Fibroblast of skin of right biceps (primary cell): ENCODE measurements around the gene SCAMP1.

Experiments used
- DNase-seq: peaks from one replicate; pipeline ENCODE4 v3.0.0-alpha.2; 2013

The SCAMP1 gene

DNA sequence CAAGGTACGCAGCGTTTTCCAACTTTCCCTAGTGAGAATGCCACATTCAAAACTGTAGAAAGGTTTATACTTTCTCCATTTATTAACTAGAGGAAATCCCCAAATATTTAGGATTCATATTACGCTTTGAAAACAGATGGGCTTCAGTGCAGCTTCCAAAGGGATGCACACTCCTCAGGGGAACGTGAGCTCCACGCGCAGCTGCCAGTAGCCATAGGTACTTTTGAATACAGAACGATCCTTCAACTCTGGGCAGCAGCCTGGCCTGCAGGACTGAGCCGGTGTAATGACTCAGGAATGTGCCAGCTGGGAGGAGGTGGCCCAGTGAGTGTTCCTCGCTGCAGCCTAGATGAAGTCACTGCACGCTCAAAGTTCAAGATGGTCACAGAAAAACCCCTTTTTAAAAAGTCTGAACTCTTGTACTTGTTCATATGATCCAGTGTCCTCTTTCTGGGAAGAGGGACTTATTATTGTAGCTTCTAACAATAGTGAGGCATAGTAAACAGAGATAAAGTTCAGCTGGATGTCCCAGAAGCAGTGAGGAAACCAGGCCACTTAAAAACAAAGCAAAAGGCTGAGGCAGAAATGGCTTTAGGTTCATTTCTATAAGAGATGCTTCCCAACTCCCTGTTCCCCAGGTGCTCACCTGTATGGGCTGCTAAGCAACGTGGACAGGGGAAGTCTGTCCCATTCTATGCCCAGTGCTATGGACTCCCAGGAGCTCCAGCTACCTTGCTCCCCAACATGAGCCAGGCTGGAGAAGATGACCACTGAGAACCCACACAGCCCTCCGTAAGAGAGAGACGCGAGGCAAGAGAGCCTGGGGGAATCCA, 158.2 kb downstream of the SCAMP1 start:
- DNase-seq = peak; percentile 83

DNA sequence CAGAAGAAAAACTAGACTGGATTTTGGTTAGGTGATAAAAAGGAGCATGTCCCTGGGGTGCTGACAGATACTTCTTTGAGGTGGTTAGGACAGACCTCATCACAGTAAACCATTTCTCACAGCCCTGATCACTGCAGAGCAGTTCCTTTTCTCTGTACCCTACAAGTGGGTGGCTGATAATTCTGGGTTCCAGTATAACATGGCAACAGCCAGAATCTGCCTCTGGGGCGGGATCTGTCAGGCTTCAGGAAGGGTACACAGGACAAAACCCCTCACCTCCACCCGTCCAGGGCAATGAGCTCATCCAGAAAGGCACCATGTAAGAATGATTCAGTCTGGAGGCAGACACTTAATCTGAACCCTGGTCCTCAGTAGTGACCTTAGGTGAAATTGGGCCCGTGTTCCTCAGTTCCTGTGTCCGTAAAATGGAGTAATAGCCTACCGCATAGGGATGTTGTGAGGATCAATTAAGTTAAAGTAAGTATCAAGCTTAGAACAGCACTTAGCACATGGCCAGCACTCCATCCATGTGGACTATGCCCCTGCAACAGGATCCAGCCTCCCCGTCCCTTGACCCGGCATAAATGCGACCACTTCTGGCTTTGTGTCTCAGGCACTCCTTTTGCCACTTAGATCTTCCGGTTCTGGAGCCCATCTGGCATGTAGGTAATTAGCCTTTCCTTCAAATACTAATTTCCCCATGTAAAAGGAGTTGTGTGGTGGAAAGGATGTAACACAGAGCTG, 159.0 kb downstream of the SCAMP1 start:
- DNase-seq = no peak

DNA sequence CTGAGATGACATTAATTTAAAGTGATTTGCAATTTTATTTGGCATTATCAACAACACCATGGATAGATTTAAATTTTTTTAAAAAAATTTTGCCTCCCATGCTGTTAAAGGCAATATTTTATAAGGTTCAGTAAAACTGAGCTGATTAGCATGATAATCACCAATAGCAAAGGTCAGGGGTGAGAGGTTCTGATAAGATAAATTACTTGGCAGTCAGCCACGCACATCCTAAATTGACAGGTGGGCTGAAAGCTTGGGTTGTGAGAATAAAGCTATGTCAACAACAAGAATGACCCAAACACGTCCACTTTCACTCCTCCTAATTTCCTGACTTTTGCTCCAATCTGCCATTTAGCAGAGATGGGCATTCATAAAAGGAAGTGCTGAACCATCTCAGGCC, 161.0 kb downstream of the SCAMP1 start:
- no peak for DNase-seq

DNA sequence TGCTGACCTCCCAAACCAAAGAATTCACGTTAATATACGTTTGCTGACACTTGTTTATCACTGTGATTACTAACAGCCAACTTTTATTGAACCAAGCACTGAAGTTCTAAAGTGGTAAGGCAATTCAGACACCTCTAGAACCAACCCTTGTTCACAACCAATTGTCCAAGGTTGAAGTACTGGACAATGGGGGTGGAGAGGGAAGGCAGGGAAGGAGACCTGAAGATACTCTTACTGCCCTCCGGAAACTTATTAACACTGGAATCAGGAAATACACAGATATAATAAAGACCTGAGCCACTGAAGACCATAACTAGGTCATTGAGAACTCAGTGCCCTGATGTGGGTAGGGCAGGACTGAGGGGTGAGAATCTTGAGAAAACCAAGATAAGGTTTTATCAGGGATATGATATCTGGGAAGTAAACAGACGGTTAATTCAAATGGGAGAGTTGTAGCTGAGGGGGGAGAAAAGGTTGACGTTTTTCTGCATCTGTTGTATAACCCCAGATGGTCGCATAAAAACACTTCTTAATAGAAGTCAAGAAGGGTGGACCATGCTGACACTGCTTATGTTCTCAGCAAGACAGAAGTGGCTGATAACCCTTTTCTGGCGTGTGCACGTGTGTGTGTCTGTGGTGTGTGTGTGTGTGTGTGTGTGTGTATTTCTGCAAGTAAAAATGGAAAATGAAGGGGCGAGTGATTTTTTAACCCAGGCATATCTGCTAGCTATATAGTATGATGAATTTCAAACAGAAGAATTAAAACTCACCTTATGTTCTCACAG, 162.3 kb downstream of the SCAMP1 start:
- DNase-seq = no peak

DNA sequence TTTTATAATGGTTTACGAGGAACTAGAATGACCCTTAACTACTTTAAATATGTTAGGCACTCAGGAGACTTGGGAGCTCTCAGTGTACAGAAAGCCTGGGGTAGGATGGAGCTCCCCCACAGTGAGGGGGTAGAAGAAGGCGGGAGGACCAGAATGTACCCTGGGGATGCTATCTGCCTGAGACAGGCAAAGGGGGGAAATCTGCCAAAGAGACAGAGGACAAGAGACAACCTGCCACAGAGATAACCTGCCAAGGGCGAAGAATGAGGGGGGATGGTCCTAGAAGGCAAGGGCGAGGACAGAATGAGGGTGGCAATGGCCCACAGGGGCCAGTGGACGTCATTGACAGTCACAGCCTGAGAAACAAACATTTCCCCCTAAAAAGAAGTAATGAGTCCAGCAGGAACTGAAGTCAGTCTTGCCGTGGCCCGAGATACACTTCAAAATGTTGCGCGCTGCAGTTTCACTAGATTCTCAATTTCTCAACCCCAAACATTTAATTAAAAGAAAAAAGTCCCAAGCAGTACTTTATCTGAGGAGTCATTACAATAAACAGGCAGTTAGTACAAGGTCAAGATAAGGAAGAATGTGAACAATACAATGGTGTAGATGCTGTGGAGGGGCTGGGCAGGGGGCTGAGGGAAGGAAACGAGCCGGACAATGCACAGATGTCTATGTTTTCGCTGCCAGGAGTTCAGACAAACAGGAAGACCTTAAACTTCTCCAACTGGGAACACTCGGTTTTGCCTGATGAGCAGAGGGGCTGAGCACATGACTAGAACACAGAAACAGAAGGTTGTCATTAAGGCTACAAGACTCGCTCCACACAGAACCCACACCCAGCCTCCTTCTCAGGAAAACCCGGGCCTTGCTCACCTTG, 163.1 kb downstream of the SCAMP1 start:
- DNase-seq = no peak

DNA sequence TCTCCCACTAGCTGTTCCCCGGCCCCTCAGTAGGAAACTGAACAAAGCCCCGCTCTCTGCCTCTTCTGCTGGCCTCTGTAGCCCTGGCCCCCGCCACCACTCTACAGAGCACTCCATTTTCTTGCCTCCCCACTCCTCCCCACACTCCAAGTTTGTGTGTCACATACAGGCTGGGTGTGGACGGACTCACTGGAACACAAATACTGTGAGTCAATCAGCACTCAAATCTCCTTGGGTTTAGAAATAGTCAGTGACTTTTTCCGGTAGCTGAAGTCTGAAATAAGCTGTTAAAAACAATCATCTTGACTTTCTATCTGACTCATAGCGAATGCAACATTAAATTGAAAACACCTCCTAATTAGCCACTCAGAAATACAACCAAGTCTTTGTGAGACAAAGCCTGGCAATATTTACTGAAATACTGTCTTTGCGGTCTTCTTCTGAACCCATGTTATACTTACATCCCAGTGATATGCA, 165.7 kb downstream of the SCAMP1 start:
- DNase-seq = peak; percentile 87

DNA sequence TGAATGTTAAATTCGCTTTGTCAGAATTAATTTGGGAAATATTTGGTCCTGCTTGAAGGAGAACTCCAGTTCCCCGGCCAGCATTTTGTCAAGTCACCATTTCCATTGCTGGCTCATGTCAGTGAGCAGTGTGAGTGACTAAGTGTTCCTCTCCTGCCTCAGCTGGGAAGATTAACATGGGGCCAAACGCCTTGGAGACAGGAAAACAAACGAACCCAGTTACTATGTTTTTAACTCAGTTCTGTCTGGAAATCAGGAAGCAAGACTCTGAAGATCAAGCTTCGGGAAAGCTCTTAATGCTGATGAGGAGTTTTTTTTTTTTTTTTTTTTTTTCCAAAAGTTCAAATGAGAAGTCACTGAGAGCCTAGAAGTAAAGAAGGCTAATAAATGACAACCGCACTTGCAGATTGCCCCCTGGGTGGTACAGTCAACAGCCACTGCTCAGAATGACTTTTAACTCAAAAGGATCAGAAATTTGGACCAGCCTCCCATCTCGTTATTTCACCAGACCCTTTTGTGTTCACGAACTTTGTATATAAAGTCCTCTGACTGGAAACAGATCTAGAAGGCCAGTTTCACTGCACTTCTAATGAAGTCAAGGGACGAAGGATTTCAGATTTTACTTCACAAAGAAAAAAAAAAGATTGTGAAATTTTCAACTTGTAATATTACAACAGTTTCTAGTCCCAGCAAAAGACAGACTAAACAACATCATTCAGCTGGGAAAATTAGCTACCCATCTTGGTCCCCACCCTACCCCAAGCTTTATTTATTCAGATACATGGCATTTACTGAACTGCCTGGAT, 166.8 kb downstream of the SCAMP1 start:
- DNase-seq = peak; percentile 96

DNA sequence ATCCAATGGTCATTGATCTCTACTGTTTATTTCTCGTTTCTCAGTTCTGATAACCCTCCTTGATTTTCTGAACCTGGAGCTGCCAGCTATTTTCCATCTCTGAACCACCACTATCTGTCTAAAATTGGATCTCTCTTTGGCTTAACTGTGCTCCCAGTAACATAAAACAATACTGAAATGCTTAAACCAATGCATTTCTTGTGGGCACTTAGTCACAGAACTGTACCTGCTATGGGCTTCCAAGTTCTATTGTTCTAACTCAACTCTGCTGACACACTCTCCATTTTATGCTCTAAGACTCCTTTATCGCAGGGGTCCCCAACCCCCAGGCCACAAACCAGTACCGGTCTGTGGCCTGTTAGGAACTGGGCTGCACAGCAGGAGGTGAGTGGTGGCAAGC, 167.5 kb downstream of the SCAMP1 start:
- DNase-seq = no peak
